ENCODE results near the gene WDPCP. TPM values are rescaled to one million over a fixed set of nuclear protein-coding genes. Genes with fewer than 3 reads are reported as not detected.

The WDPCP gene
- total and polyA plus RNA-seq, 2 experiments from 2014 or later: 8.8 to 20.4 TPM

DNA sequence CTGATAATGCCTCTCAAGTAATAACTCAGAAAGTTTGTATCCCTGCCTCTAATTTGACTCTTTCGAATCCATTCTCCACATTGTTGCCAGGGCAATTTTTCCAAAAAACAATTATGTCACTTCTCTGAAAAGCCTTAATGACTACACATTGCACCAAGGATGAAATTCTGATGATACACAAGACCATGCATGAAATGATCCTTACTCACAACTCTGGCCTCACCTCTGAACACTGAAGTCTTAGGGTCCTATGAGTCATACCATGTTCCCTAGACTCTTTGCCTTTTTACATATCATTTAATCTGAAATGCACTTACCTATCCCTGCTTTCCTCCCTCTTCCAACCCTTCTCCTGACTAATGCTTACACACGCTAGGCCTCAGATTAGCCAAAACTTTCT is 51.0 kb downstream of the WDPCP start (continued):
- TF ChIP-seq CTCF (conservative IDR thresholded peaks at IDR 0.05; ENCODE audit: low read depth in 2 of 2): no peak
- TF ChIP-seq JUNB (IDR thresholded peaks at IDR 0.05; ENCODE audit: unreplicated experiment): no peak
- TF ChIP-seq CREB1 (CRISPR knock-in tag; IDR thresholded peaks at IDR 0.05; ENCODE audit: low read depth): no peak
- no peak for TF ChIP-seq EZH2phosphoT487 (IDR thresholded peaks at IDR 0.05; ENCODE audit: unreplicated experiment)
- TF ChIP-seq ZNF462 (CRISPR knock-in tag; IDR thresholded peaks at IDR 0.05): no peak
- TF ChIP-seq ZNF331 (CRISPR knock-in tag; IDR thresholded peaks at IDR 0.05; ENCODE audit: low read depth): no peak

- Histone ChIP-seq H4K20me1 (replicated peaks; ENCODE audit: insufficient read depth) (no peaks in the 10 kb centered on the region), H2AFZ (no peak overlapping the region), H3K27ac (ENCODE audit: low read depth) (no peak overlapping the region), H3K27me3 (ENCODE audit: insufficient read depth) (no peaks in the 10 kb centered on the region), H3K4me3 (no peak overlapping the region), H3K36me3 (ENCODE audit: insufficient read depth) (peaks cover 4% of the 10 kb centered on the region; the same call in 1 of the 2 replicates), H3F3A (replicated peaks; ENCODE audit: low read depth) (no peaks in the 10 kb centered on the region), H3K4me1 (ENCODE audit: insufficient read depth) (no peaks in the 10 kb centered on the region), H3K4me2 (no peak overlapping the region), H3K9me2 (ENCODE audit: insufficient read depth) (no peaks in the 10 kb centered on the region), H3K79me2 (replicated peaks; ENCODE audit: insufficient read depth) (peaks cover 14% of the 10 kb centered on the region; the same call in 1 of the 2 replicates)
- no peaks in the 10 kb centered on the region for H3K4me1 Mint-ChIP-seq
- H3K36me3 Mint-ChIP-seq (ENCODE audit: low read depth): peaks cover 60% of the 10 kb centered on the region
- peaks cover 62% of the 10 kb centered on the region for H3K9me3 Mint-ChIP-seq
- H3K4me3 Mint-ChIP-seq: no peak overlapping the region
- ATAC-seq (no peak), DNase-seq (ENCODE audit: low spot score) (no peak)
- no peak overlapping the region for H3K27ac Mint-ChIP-seq
- H3K27me3 Mint-ChIP-seq (ENCODE audit: insufficient read depth, low read depth, poor library complexity): peaks cover 2% of the 10 kb centered on the region
- no peak for TF ChIP-seq EZH2phosphoT487 (IDR thresholded peaks at IDR 0.05; ENCODE audit: unreplicated experiment)
- TF ChIP-seq POLR2AphosphoS5 (IDR thresholded peaks at IDR 0.05; ENCODE audit: low read depth): no peak
- no peak for TF ChIP-seq STAT1 (IDR thresholded peaks at IDR 0.05; ENCODE audit: unreplicated experiment)
- TF ChIP-seq ZNF462 (CRISPR knock-in tag; IDR thresholded peaks at IDR 0.05): no peak
These were observed 57.5 kb downstream of the WDPCP start for GRCh38 chr2:63530704-63531279.
